ENCODE measurements around the gene HVCN1. TPM values are rescaled to one million over a fixed set of nuclear protein-coding genes. Genes with fewer than 3 reads are reported as not detected.

The HVCN1 gene
- total and polyA plus RNA-seq, 2 of the 8 experiments (the other 6 are each of a cell fraction or from before 2014, with no cell fraction given): 5.8 to 11.2 TPM

- Histone ChIP-seq H4K20me1 (replicated peaks in 1 of 2; ENCODE audit: control insufficient read depth in 1 of 2, insufficient read depth in 2 of 2, low read length in 2 of 2) (peaks cover 43 to 45% of the 10 kb centered on the region in 2 experiments), H2BK5ac (ENCODE audit: low read depth, low read length) (no peak overlapping the region), H3K9me3 (ENCODE audit: insufficient read depth in 2 of 2, low read depth in 1 of 2, low read length in 1 of 2) (no peaks in the 10 kb centered on the region), H3K79me1 (ENCODE audit: low read depth, low read length) (peaks cover 7% of the 10 kb centered on the region; the same call in 1 of the 2 replicates), H4K5ac (ENCODE audit: insufficient read length, low read depth, low read length) (no peak overlapping the region), H3K23me2 (ENCODE audit: low read depth, low read length) (no peaks in the 10 kb centered on the region), H3K79me2 (ENCODE audit: control insufficient read depth in 1 of 2, insufficient read depth in 2 of 2, low read length in 2 of 2) (peaks cover 9 to 93% of the 10 kb centered on the region in 2 experiments; a peak in 3 of 4 replicates), H3K36me3 (ENCODE audit: control insufficient read depth in 2 of 4, insufficient read depth in 4 of 4, low read length in 3 of 4) (peaks cover 14 to 86% (median 55%) of the 10 kb centered on the region in 4 experiments), H3K4me1 (replicated peaks in 1 of 4; ENCODE audit: control insufficient read depth in 3 of 4, insufficient read depth in 4 of 4, low read length in 3 of 4) (peaks cover 0 to 15% (median 8%) of the 10 kb centered on the region in 4 experiments; a peak in 3 of 7 replicates), H2BK12ac (ENCODE audit: low read depth, low read length) (no peak overlapping the region), H2BK120ac (replicated peaks; ENCODE audit: low read depth, low read length) (no peak overlapping the region), H4K8ac (ENCODE audit: extremely low read depth, insufficient read depth, low read length) (no peak overlapping the region), H3K27ac (ENCODE audit: low read depth, low read length) (no peak overlapping the region), H2BK15ac (ENCODE audit: low read length) (no peak overlapping the region), H2AK5ac (ENCODE audit: low read depth, low read length) (no peak overlapping the region), H3K4ac (replicated peaks; ENCODE audit: insufficient read length, low read depth, low read length) (no peak overlapping the region), H3K9ac (replicated peaks in 1 of 4; ENCODE audit: extremely low read depth in 1 of 4, low read depth in 3 of 4, low read length in 3 of 4) (no peak overlapping the region), H3K56ac (replicated peaks; ENCODE audit: insufficient read length, low read depth, low read length) (no peak overlapping the region), H4K91ac (replicated peaks; ENCODE audit: insufficient read length, low read length) (no peak overlapping the region), H2BK20ac (ENCODE audit: low read length) (no peak overlapping the region), H3K4me2 (ENCODE audit: insufficient read depth in 1 of 2, low read depth in 2 of 2, low read length in 2 of 2) (no peak overlapping the region; a peak in 1 of 4 replicates), H3K18ac (ENCODE audit: extremely low read depth, low read length) (no peak overlapping the region), H3K23ac (ENCODE audit: insufficient read length) (no peak overlapping the region), H3K14ac (ENCODE audit: insufficient read length) (no peak overlapping the region), H3K4me3 (ENCODE audit: extremely low read depth in 1 of 4, insufficient read depth in 2 of 4, low read depth in 3 of 4, low read length in 4 of 4) (no peak overlapping the region), H2AFZ (ENCODE audit: low read length) (no peak overlapping the region), H3K27me3 (replicated peaks in 1 of 4; ENCODE audit: control insufficient read depth in 3 of 4, extremely low read depth in 1 of 4, insufficient read depth in 3 of 4, low read length in 3 of 4) (no peaks in the 10 kb centered on the region)
- DNase-seq (ENCODE audit: low read depth in 1 of 2, low spot score in 2 of 2): peak in 1 of 2 experiments; percentile 24
- CTCF ChIA-PET (ENCODE audit: partially characterized antibody): interaction anchor here (0.6 to 1.7 kb wide), 4 partner anchors 36 to 159 kb away, joined by 3 to 5 read pairs (median 3); no protein-coding TSS in a partner anchor
- POLR2A ChIA-PET (ENCODE audit: partially characterized antibody): interaction anchor here (1.6 to 3.7 kb wide), 2 partner anchors 8 to 12 kb away, joined by 5 to 27 read pairs; partner anchors contain the start of gene PPP1CC
- no peak for FAIRE-seq
- 95% methylated on average over 1 of the region's 1 CpG; no CpG with 5 or more reads in 1 of the 2 experiments for WGBS, 2 experiments (ENCODE audit: extremely low coverage in 1 of 2, insufficient coverage in 1 of 2, insufficient read length in 1 of 2, insufficient replicate concordance in 2 of 2, low coverage in 1 of 2, low lambda C conversion rate in 2 of 2, missing lambda C conversion rate in 1 of 2)
- TF ChIP-seq CBX8 (IDR thresholded peaks at IDR 0.05; ENCODE audit: borderline replicate concordance, low read depth, low read length) (no peak), SIX5 (IDR thresholded peaks at IDR 0.05; ENCODE audit: low read depth, low read length) (no peak), RNF2 (IDR thresholded peaks at IDR 0.05; ENCODE audit: borderline replicate concordance, low read depth, low read length, missing control alignments, poor library complexity, severe bottlenecking) (no peak), POU5F1 (IDR thresholded peaks at IDR 0.05; ENCODE audit: low read depth, low read length) (no peak), CTCF (IDR thresholded peaks at IDR 0.05; ENCODE audit: control extremely low read depth in 1 of 3, insufficient read depth in 1 of 3, low read depth in 1 of 3, low read length in 3 of 3) (no peak), CREB1 (IDR thresholded peaks at IDR 0.05) (no peak), TCF12 (IDR thresholded peaks at IDR 0.05; ENCODE audit: low read depth, low read length) (no peak), ASH2L (IDR thresholded peaks at IDR 0.05; ENCODE audit: low read length) (no peak), GABPA (IDR thresholded peaks at IDR 0.05; ENCODE audit: borderline replicate concordance, insufficient read depth, low read length) (no peak), BRCA1 (IDR thresholded peaks at IDR 0.05; ENCODE audit: low read depth, low read length) (no peak)
Observed at GRCh38 chr12:110728628-110729027, 39.7 kb upstream of the HVCN1 start.

Data from H1 (cell line).